Astrocyte (in vitro differentiated cells and primary cell): ENCODE measurements around the gene POTEF. TPM values are rescaled to one million over a fixed set of nuclear protein-coding genes. Genes with fewer than 3 reads are reported as not detected.
A peak's percentile ranks its signal among the peaks of the same experiment; 100 is the strongest.
"Not testable (repeated sequence)": the region's sequence is repeated elsewhere in the genome, so short reads cannot be mapped to it uniquely, and the experiment has no call there.

Experiments
- DNase-seq: peaks from one replicate; pipeline ENCODE4 v3.0.0-alpha.2; 2010; ENCODE audit warnings: low read depth
- FAIRE-seq: peaks from 2 replicates; lab custom pipeline; 2011; peaks lifted over from hg19 to GRCh38; lab: Jason Lieb, UNC
- H2AFZ ChIP-seq: 2 replicates; pipeline ENCODE4 v1.6.0; 2012; ENCODE audit warnings: low read depth, low read length, inconsistent platforms
- H3K27ac ChIP-seq: 2 replicates; pipeline ENCODE4 v1.5.1; 2011; ENCODE audit warnings: low read depth, low read length, inconsistent platforms
- H3K27me3 ChIP-seq: 2 replicates; pipeline ENCODE4 v1.6.0; 2011; ENCODE audit warnings: low read length, inconsistent platforms; ENCODE audit not compliant: insufficient read depth
- H3K36me3 ChIP-seq: 2 replicates; pipeline ENCODE4 v1.5.1; 2011; ENCODE audit warnings: low read length, inconsistent platforms; ENCODE audit not compliant: insufficient read depth
- H3K4me1 ChIP-seq: 2 replicates; pipeline ENCODE4 v1.5.1; 2011; ENCODE audit warnings: low read length, inconsistent platforms; ENCODE audit not compliant: insufficient read depth
- H3K4me2 ChIP-seq: 2 replicates; pipeline ENCODE4 v1.6.0; 2012; ENCODE audit warnings: low read length, inconsistent platforms
- H3K4me3 ChIP-seq: 2 replicates; pipeline ENCODE4 v1.5.1; 2011; ENCODE audit warnings: low read depth, mild to moderate bottlenecking, low read length, inconsistent platforms; ENCODE audit not compliant: insufficient read depth
- H3K79me2 ChIP-seq: 2 replicates; pipeline ENCODE4 v1.6.0; 2012; ENCODE audit warnings: mild to moderate bottlenecking, low read length, inconsistent platforms; ENCODE audit not compliant: insufficient read depth
- H3K9ac ChIP-seq: 2 replicates; pipeline ENCODE4 v1.6.0; 2012; ENCODE audit warnings: mild to moderate bottlenecking, low read length, inconsistent platforms
- H3K9me3 ChIP-seq: 2 replicates; pipeline ENCODE4 v1.5.1; 2012; ENCODE audit warnings: low read depth, mild to moderate bottlenecking, low read length, inconsistent platforms; ENCODE audit not compliant: insufficient read depth
- H4K20me1 ChIP-seq: 2 replicates; pipeline ENCODE4 v1.6.0; 2012; ENCODE audit warnings: low read length, inconsistent platforms; ENCODE audit not compliant: insufficient read depth
- H3K27ac Mint-ChIP-seq: one replicate; pipeline ENCODE4 v1.8.0; 2021; ENCODE audit warnings: mild to moderate bottlenecking, mixed read lengths; ENCODE audit not compliant: unreplicated experiment
- H3K27me3 Mint-ChIP-seq: one replicate; pipeline ENCODE4 v1.8.0; 2021; ENCODE audit warnings: low read depth, mixed read lengths; ENCODE audit not compliant: unreplicated experiment
- H3K36me3 Mint-ChIP-seq: one replicate; pipeline ENCODE4 v1.8.0; 2021; ENCODE audit warnings: low read depth, mixed read lengths; ENCODE audit not compliant: unreplicated experiment
- H3K4me1 Mint-ChIP-seq: one replicate; pipeline ENCODE4 v1.8.0; 2021; ENCODE audit warnings: low read depth, mixed read lengths; ENCODE audit not compliant: unreplicated experiment
- H3K4me3 Mint-ChIP-seq: one replicate; pipeline ENCODE4 v1.8.0; 2021; ENCODE audit warnings: mild to moderate bottlenecking, moderate library complexity, mixed read lengths; ENCODE audit not compliant: unreplicated experiment
- H3K9me3 Mint-ChIP-seq: one replicate; pipeline ENCODE4 v1.8.0; 2021; ENCODE audit warnings: mild to moderate bottlenecking, mixed read lengths; ENCODE audit not compliant: unreplicated experiment
- EZH2 ChIP-seq: IDR thresholded peaks from 2 replicates; pipeline ENCODE4 v1.6.1; 2012; ENCODE audit warnings: mild to moderate bottlenecking, low read length, inconsistent platforms; ENCODE audit not compliant: insufficient read depth
- total RNA-seq: library from RNA; stranded (reverse); gene quantifications from 2 replicates; pipeline ENCODE4 v1.2.1, GENCODE V29; 2021
- TF ChIP-seq, protein P1 (sequence below): IDR thresholded peaks from 2 replicates; pipeline ENCODE4 v1.5.1; 2011; ENCODE audit warnings: low read depth, mild to moderate bottlenecking, inconsistent platforms, low read length, moderate library complexity; ENCODE audit not compliant: insufficient read depth

POTEF gene
- total RNA-seq, 1 donor from 2014 or later = 2.3 TPM

- DNase-seq = no peak
- H3K9me3 ChIP-seq = no peaks in the 10 kb centered on the region
- no peak overlapping the region for H3K27ac Mint-ChIP-seq
- no peaks in the 10 kb centered on the region for H3K27me3 Mint-ChIP-seq
- H3K4me3 ChIP-seq = no peak overlapping the region
- no peaks in the 10 kb centered on the region for H3K79me2 ChIP-seq
- no peak overlapping the region for H3K4me3 Mint-ChIP-seq
- no peaks in the 10 kb centered on the region for H3K4me1 ChIP-seq
- H3K9ac ChIP-seq = no peak overlapping the region
- no peaks in the 10 kb centered on the region for H3K36me3 ChIP-seq
- no peak overlapping the region for H3K27ac ChIP-seq
- H3K4me1 Mint-ChIP-seq = no peaks in the 10 kb centered on the region
- no peak overlapping the region for H3K4me2 ChIP-seq
- no peak overlapping the region for H2AFZ ChIP-seq
- peaks cover 7% of the 10 kb centered on the region for H3K36me3 Mint-ChIP-seq
- no peaks in the 10 kb centered on the region for H3K27me3 ChIP-seq
- TF ChIP-seq EZH2 = no peak
- TF ChIP-seq, protein P1, sequence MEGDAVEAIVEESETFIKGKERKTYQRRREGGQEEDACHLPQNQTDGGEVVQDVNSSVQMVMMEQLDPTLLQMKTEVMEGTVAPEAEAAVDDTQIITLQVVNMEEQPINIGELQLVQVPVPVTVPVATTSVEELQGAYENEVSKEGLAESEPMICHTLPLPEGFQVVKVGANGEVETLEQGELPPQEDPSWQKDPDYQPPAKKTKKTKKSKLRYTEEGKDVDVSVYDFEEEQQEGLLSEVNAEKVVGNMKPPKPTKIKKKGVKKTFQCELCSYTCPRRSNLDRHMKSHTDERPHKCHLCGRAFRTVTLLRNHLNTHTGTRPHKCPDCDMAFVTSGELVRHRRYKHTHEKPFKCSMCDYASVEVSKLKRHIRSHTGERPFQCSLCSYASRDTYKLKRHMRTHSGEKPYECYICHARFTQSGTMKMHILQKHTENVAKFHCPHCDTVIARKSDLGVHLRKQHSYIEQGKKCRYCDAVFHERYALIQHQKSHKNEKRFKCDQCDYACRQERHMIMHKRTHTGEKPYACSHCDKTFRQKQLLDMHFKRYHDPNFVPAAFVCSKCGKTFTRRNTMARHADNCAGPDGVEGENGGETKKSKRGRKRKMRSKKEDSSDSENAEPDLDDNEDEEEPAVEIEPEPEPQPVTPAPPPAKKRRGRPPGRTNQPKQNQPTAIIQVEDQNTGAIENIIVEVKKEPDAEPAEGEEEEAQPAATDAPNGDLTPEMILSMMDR = no peak
- H3K9me3 Mint-ChIP-seq = no peaks in the 10 kb centered on the region
- no peaks in the 10 kb centered on the region for H4K20me1 ChIP-seq
- FAIRE-seq = no peak
Measured at GRCh38 chr2:130150181-130151144, 21.4 kb upstream of the POTEF start.

DNA sequence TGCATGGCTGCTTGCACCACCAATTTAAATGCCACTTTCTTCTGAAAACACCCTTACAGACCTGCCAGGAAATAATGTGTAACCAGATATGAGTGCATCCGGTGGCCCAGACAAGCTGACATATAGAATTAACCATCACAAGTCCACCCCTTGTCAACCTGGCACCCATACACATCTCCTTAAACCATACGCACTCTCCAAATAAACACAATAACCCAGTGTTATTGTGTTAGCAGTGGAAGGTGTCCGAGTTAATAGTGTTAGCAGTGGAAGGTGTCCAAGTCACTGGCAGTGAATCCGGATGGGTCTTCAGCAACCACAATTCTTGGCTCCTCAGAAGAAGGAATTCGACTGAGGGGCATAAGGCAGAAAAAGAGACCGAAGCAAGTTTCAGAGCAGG lies 19.5 kb upstream of the POTEF start:
- H4K20me1 ChIP-seq, H3K4me3 Mint-ChIP-seq, H3K27ac Mint-ChIP-seq, H3K27me3 ChIP-seq, H3K9me3 ChIP-seq, H3K4me1 Mint-ChIP-seq, H3K9ac ChIP-seq, H3K4me2 ChIP-seq, FAIRE-seq, H3K4me3 ChIP-seq, H3K9me3 Mint-ChIP-seq, H3K36me3 Mint-ChIP-seq, H3K27me3 Mint-ChIP-seq, H3K36me3 ChIP-seq, H2AFZ ChIP-seq, H3K79me2 ChIP-seq, H3K4me1 ChIP-seq, DNase-seq, H3K27ac ChIP-seq: not testable (repeated sequence)

GRCh38 chr2:130145006-130145414 lies 16.0 kb upstream of the POTEF start, which contains the start of gene CCDC74B:
TSS of gene CCDC74B (minus strand) at chr2:130145112. CDS start at chr2:130144996, 116 bp downstream.
- H3K27me3 ChIP-seq, H3K9ac ChIP-seq, H4K20me1 ChIP-seq, H3K4me1 Mint-ChIP-seq, H3K27ac ChIP-seq, H3K9me3 ChIP-seq, H3K36me3 ChIP-seq, H3K36me3 Mint-ChIP-seq, DNase-seq, H3K79me2 ChIP-seq, H3K27me3 Mint-ChIP-seq, FAIRE-seq, H3K4me1 ChIP-seq, H3K9me3 Mint-ChIP-seq: not testable (repeated sequence)
- H3K4me3 Mint-ChIP-seq = peak within 1 kb of the TSS; percentile 88
- peak within 1 kb of the TSS; percentile 33 for H3K4me3 ChIP-seq
- peak within 1 kb of the TSS; percentile 80 for H3K4me2 ChIP-seq
- peak within 1 kb of the TSS; percentile 51 for H2AFZ ChIP-seq
- peak within 1 kb of the TSS; percentile 26 for H3K27ac Mint-ChIP-seq

DNA sequence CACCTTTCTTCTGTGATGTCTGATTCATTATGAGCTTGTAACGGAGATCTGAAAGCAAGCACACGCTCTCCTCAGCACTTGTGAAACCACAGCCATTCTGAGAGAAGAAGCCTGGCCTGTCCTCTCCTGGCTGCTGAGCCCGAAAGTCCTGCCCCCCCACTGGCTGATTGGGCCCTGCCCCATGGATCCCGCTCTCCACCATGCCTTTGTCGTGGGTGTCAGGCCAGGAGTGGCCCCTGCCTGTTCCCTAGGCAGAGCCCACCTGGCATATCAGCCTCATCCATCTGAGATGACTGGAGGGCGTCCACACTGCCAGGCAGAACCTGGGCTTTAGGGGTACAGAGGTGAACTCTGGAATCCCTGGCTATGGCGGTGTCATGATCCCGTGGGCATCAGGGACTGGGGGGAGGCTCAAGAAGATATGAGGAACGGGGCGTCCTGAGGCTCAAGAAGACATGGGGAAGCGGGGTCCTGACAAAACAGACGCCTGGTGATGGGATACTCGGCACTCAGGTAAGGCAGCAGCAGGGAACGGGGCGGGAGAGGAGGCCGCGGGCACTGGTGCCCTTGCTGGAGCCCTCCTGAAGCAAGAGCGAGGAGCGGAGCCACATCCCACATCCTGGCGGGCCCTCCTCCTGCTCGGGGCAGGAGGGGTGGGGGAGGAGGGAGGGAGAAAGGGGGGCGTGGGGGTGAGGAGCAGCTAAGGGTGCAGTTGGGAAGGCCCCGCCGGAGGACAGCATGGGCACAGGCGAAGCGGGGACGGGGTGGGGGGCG lies 14.4 kb upstream of the POTEF start:
- not testable (repeated sequence) for H3K79me2 ChIP-seq, H2AFZ ChIP-seq, H3K4me3 ChIP-seq, DNase-seq, H3K36me3 Mint-ChIP-seq, H3K27ac ChIP-seq, H3K9me3 ChIP-seq, H3K27me3 Mint-ChIP-seq, H4K20me1 ChIP-seq, H3K36me3 ChIP-seq, H3K27ac Mint-ChIP-seq, H3K4me2 ChIP-seq, FAIRE-seq, H3K4me1 ChIP-seq, H3K27me3 ChIP-seq, H3K9ac ChIP-seq, H3K4me1 Mint-ChIP-seq, H3K9me3 Mint-ChIP-seq
- H3K4me3 Mint-ChIP-seq = peak overlapping the region; percentile 70
